Lower leg skin (tissue), 4 donors: ENCODE data around the gene VPS8. TPM values are rescaled to one million over a fixed set of nuclear protein-coding genes. Genes with fewer than 3 reads are reported as not detected.

ENCODE experiments used
- DNase-seq, 2 donors: peaks; one replicate each; pipeline ENCODE4 v3.0.0-alpha.2; 2019; ENCODE audit warnings: low spot score in 2 of 2
- H3K4me3 ChIP-seq: fragments of 200-600 bp; sonication (generic); 2 replicates; pipeline ENCODE4 v1.5.1; 2017; ENCODE audit warnings: mild to moderate bottlenecking, low read depth; ENCODE audit not compliant: poor library complexity, severe bottlenecking
- CTCF ChIP-seq, 3 donors: fragments of 450-650 bp; IDR thresholded peaks; one replicate each; pipeline ENCODE4 v1.5.1; 2016; ENCODE audit warnings: antibody characterized with exemption in 3 of 3, mild to moderate bottlenecking in 3 of 3, moderate library complexity in 2 of 3
- POLR2A ChIP-seq, 2 donors: fragments of 450-650 bp; IDR thresholded peaks; one replicate each; pipeline ENCODE4 v1.6.1; 2016 to 2017; ENCODE audit warnings: antibody characterized with exemption in 2 of 2, mild to moderate bottlenecking in 1 of 2, moderate library complexity in 1 of 2
- WGBS, 2 donors: methylation state at CpG; one replicate each; pipeline ENCODE4 v1.1.5; 2018; 5-methylcytosine and 5-hydroxymethylcytosine counted together
- intact Hi-C: fragments of 100-400 bp; cut with DNase I; formaldehyde crosslinking; loops from one replicate; pipeline ENCODE4 v1.15.0; 2023; ENCODE audit warnings: low total_unique reads
- total RNA-seq, 4 donors: library from RNA; depleted of rRNA; stranded (reverse); fragments of >200 nt; gene quantifications; one replicate each; pipeline ENCODE4 v1.1.0, GENCODE V29; 2016

VPS8 gene
- total RNA-seq, 4 donors from 2014 or later, result 31.4 to 67.7 (median 55.1) TPM

- WGBS, 2 donors, result 57 to 61% methylated on average over 1 of the region's 1 CpG
- H3K4me3 ChIP-seq, result no peak overlapping the region
- intact Hi-C loops, result no loop called here
- TF ChIP-seq CTCF (IDR thresholded peaks at IDR 0.05) (no peak), POLR2A (IDR thresholded peaks at IDR 0.05) (no peak)
- no peak for DNase-seq
Measured at GRCh38 chr3:185021256-185021655, 209.3 kb downstream of the VPS8 start.

DNA sequence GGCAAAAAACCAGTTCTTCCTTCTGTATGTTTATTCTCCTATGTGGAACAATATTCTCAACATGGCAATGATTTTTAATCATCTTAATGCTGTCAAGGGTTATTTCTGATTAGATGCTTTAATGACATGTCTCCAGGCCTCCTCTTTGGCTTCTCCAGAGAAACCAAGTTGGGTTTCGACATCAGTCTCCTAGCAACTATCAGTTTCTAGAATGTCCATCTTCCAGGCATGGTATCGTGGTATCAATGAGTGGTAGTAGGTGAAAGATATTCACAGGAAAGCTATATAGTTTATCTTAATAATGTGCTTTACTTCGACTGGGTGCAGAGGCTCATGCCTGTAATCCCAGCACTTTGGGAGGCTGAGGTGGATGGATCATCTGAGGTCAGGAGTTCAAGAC is 212.4 kb downstream of the VPS8 start:
- 90 to 97% methylated on average over 3 of the region's 3 CpGs for WGBS, 2 donors
- DNase-seq, result no peak
- H3K4me3 ChIP-seq, result no peak overlapping the region
- intact Hi-C loops, result no loop called here
- TF ChIP-seq POLR2A (IDR thresholded peaks at IDR 0.05) (no peak), CTCF (IDR thresholded peaks at IDR 0.05) (no peak)

GRCh38 chr3:185024966-185025365 is 213.0 kb downstream of the VPS8 start:
- 83 to 84% methylated on average over 2 of the region's 2 CpGs for WGBS, 2 donors
- TF ChIP-seq POLR2A (IDR thresholded peaks at IDR 0.05) (no peak), CTCF (IDR thresholded peaks at IDR 0.05) (no peak)
- no peak for DNase-seq
- intact Hi-C loops, result no loop called here
- H3K4me3 ChIP-seq, result no peak overlapping the region

DNA sequence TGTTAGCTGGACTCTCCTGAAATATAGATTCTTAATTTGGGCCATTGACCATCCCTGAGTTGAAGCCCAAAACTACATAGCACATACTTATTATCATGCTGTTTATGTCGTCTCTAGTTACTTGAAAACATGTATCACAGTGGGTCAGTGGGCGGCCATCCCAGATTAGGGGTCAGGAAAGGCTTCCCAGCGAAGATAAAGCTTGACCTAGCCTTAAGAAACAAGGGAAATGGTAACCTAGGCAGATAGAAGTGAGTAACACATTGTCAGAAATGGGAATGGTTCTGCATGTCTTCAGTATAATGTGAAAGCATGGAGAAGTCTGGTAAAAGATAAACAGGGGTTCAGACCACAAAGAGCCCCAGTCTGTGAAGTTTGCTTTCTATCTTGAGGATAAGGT is 216.2 kb downstream of the VPS8 start:
- no peak overlapping the region for H3K4me3 ChIP-seq
- no peak for TF ChIP-seq POLR2A (IDR thresholded peaks at IDR 0.05)
- no peak for TF ChIP-seq CTCF (IDR thresholded peaks at IDR 0.05)
- DNase-seq, result no peak
- 98 to 99% methylated on average over 3 of the region's 3 CpGs for WGBS, 2 donors
- intact Hi-C loops, result no loop called here

- DNase-seq, result no peak
- no peak overlapping the region for H3K4me3 ChIP-seq
- TF ChIP-seq CTCF (IDR thresholded peaks at IDR 0.05) (no peak), POLR2A (IDR thresholded peaks at IDR 0.05) (no peak)
- intact Hi-C loops, result no loop called here
- WGBS, 2 donors, result 62 to 81% methylated on average over 1 of the region's 1 CpG
Measured at GRCh38 chr3:185029086-185029485, 217.1 kb downstream of the VPS8 start.

DNA sequence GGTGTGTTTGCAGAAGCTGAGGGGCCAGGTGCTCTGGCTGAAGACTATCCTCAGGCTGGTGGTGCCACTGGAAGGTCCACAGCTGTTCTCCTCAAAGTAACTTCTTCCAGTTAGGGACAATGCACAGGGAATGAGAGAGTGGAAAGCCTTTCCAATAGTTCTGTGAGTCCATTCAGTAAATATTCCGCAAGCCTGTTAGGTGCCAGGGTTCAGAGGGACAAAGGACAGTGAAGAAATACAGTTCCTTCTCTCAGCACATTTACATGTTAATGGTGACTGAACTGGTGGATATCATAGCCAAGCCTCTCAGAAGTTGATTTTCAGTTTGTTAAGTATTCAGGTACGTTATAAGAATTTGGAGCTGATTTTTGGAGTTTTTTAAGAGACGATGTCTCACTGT is 218.4 kb downstream of the VPS8 start:
- no peak for TF ChIP-seq POLR2A (IDR thresholded peaks at IDR 0.05)
- no peak for TF ChIP-seq CTCF (IDR thresholded peaks at IDR 0.05)
- H3K4me3 ChIP-seq, result no peak overlapping the region
- no peak for DNase-seq
- intact Hi-C loops, result no loop called here
- WGBS, 2 donors, result 96 to 99% methylated on average over 3 of the region's 3 CpGs
